DMS153 (cell line): Measurements from ENCODE around the gene NRG3.

Source experiments
- DNase-seq: peaks from one replicate; lab custom pipeline; 2025; lab: John Stamatoyannopoulos, UW

The NRG3 gene

GRCh38 chr10:83007510-83007909 is 1132.5 kb downstream of the NRG3 start:
- DNase-seq: no peak

DNA sequence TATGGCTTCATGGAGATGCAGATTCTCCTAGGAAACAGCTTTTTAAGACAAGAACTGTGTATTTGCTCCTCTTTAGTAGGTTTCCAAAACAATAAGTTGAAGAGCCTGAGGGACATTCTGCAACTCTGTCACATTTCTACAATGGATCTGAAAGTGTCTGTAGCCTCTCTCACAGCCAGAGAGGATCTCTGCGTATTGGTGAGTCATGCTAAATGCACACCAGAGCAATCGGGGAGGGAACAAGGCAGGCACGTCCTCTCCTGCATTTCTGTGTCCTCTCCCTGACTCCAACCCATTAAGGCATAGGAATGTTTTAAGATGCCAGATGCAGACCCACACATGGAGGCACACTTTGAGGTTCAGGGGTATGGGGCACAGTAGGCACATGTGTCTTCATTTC is 1137.9 kb downstream of the NRG3 start:
- no peak for DNase-seq

GRCh38 chr10:83017076-83017867 is 1142.3 kb downstream of the NRG3 start:
- DNase-seq: no peak

- no peak for DNase-seq
Observed at GRCh38 chr10:83023662-83024061, 1148.7 kb downstream of the NRG3 start.
